SK-N-MC (cell line): ENCODE data around the gene AKT3.

ENCODE experiments used
- EZH2 ChIP-seq: fragments of 200-600 bp; sonication (generic); IDR thresholded peaks from one replicate; pipeline ENCODE4 v1.6.1; 2017; ENCODE audit warnings: antibody characterized with exemption
- POLR2AphosphoS5 ChIP-seq: IDR thresholded peaks from 2 replicates; pipeline ENCODE4 v1.6.1; 2012; ENCODE audit warnings: mild to moderate bottlenecking, low read depth, low read length, borderline replicate concordance

GRCh38 chr1:243710467-243710866 is 139.6 kb downstream of the AKT3 start:
- TF ChIP-seq EZH2 (no peak), POLR2AphosphoS5 (no peak)
